Memory B cell (primary cell): ENCODE data around the gene TMEM14A.

Source experiments
- ATAC-seq: fragments of 150-1000 bp; cut with Tn5 transposase; 2 replicates; pipeline ENCODE4 v1.10.0; 2021; ENCODE audit warnings: low read depth, mild to moderate bottlenecking, moderate library complexity
- DNase-seq, 2 donors: peaks; one replicate each; pipeline ENCODE4 v3.0.0; 2022; ENCODE audit warnings: low spot score in 2 of 2
- H3K27ac Mint-ChIP-seq: one replicate; pipeline ENCODE4 v1.8.0; 2022; ENCODE audit warnings: mild to moderate bottlenecking, moderate library complexity, mixed read lengths
- H3K27me3 Mint-ChIP-seq: one replicate; pipeline ENCODE4 v1.8.0; 2022; ENCODE audit warnings: mixed read lengths
- H3K36me3 Mint-ChIP-seq: one replicate; pipeline ENCODE4 v1.8.0; 2022; ENCODE audit warnings: mild to moderate bottlenecking, mixed read lengths
- H3K4me1 Mint-ChIP-seq: one replicate; pipeline ENCODE4 v1.8.0; 2022; ENCODE audit warnings: mixed read lengths
- H3K4me3 Mint-ChIP-seq: one replicate; pipeline ENCODE4 v1.8.0; 2022; ENCODE audit warnings: mild to moderate bottlenecking, moderate library complexity, mixed read lengths
- H3K9me3 Mint-ChIP-seq: one replicate; pipeline ENCODE4 v1.8.0; 2022; ENCODE audit warnings: mixed read lengths

Gene TMEM14A

GRCh38 chr6:52725143-52725534, 54.2 kb downstream of the TMEM14A start:
- Mint-ChIP-seq H3K4me3 (peak overlapping the region; percentile 62), H3K27me3 (peaks cover 1% of the 10 kb centered on the region), H3K9me3 (no peaks in the 10 kb centered on the region), H3K4me1 (peaks cover 9% of the 10 kb centered on the region), H3K36me3 (no peaks in the 10 kb centered on the region), H3K27ac (no peak overlapping the region)
- DNase-seq (no peak), ATAC-seq (no peak)

GRCh38 chr6:52725535-52726192, 54.8 kb downstream of the TMEM14A start:
- H3K4me1 Mint-ChIP-seq: peaks cover 9% of the 10 kb centered on the region
- no peaks in the 10 kb centered on the region for H3K36me3 Mint-ChIP-seq
- DNase-seq: no peak

GRCh38 chr6:52726193-52726542, 55.3 kb downstream of the TMEM14A start:
- ATAC-seq: no peak
- Mint-ChIP-seq H3K27me3 (peaks cover 1% of the 10 kb centered on the region), H3K9me3 (no peaks in the 10 kb centered on the region), H3K4me3 (no peak overlapping the region), H3K4me1 (peaks cover 9% of the 10 kb centered on the region), H3K36me3 (no peaks in the 10 kb centered on the region), H3K27ac (no peak overlapping the region)
- no peak for DNase-seq

More at GRCh38 chr6:52725535-52726192, 54.8 kb downstream of the TMEM14A start:
- H3K27ac Mint-ChIP-seq: no peak overlapping the region
- no peaks in the 10 kb centered on the region for H3K9me3 Mint-ChIP-seq
- peaks cover 1% of the 10 kb centered on the region for H3K27me3 Mint-ChIP-seq
- no peak overlapping the region for H3K4me3 Mint-ChIP-seq
- no peak for ATAC-seq

GRCh38 chr6:52726741-52727535, 56.0 kb downstream of the TMEM14A start:
- Mint-ChIP-seq H3K9me3 (no peaks in the 10 kb centered on the region), H3K4me3 (no peak overlapping the region), H3K36me3 (no peaks in the 10 kb centered on the region), H3K27me3 (no peaks in the 10 kb centered on the region), H3K4me1 (peaks cover 9% of the 10 kb centered on the region), H3K27ac (no peak overlapping the region)
- DNase-seq: no peak
- no peak for ATAC-seq

GRCh38 chr6:52727908-52728307, 57.0 kb downstream of the TMEM14A start:
- Mint-ChIP-seq H3K9me3 (no peaks in the 10 kb centered on the region), H3K27me3 (no peaks in the 10 kb centered on the region), H3K4me1 (peaks cover 9% of the 10 kb centered on the region), H3K27ac (no peak overlapping the region), H3K36me3 (no peaks in the 10 kb centered on the region), H3K4me3 (no peak overlapping the region)
- no peak for DNase-seq
- ATAC-seq: no peak

GRCh38 chr6:52728394-52728793, 57.5 kb downstream of the TMEM14A start:
- no peak overlapping the region for H3K4me3 Mint-ChIP-seq
- H3K9me3 Mint-ChIP-seq: no peaks in the 10 kb centered on the region
- H3K4me1 Mint-ChIP-seq: peaks cover 9% of the 10 kb centered on the region
- ATAC-seq (no peak), DNase-seq (no peak)
- no peaks in the 10 kb centered on the region for H3K36me3 Mint-ChIP-seq
- no peak overlapping the region for H3K27ac Mint-ChIP-seq
- no peaks in the 10 kb centered on the region for H3K27me3 Mint-ChIP-seq

- H3K27ac Mint-ChIP-seq: no peak overlapping the region
- no peak overlapping the region for H3K4me3 Mint-ChIP-seq
- DNase-seq: no peak
- H3K4me1 Mint-ChIP-seq: peaks cover 5% of the 10 kb centered on the region
- no peaks in the 10 kb centered on the region for H3K9me3 Mint-ChIP-seq
- H3K36me3 Mint-ChIP-seq: no peaks in the 10 kb centered on the region
- no peaks in the 10 kb centered on the region for H3K27me3 Mint-ChIP-seq
- no peak for ATAC-seq
These were observed 58.7 kb downstream of the TMEM14A start for GRCh38 chr6:52729576-52729975.

- Mint-ChIP-seq H3K27ac (no peak overlapping the region), H3K9me3 (no peaks in the 10 kb centered on the region), H3K27me3 (no peaks in the 10 kb centered on the region), H3K36me3 (no peaks in the 10 kb centered on the region), H3K4me1 (no peaks in the 10 kb centered on the region), H3K4me3 (no peak overlapping the region)
- ATAC-seq: no peak
- DNase-seq: no peak
These were observed 60.8 kb downstream of the TMEM14A start for GRCh38 chr6:52731719-52732118.

- Mint-ChIP-seq H3K36me3 (no peaks in the 10 kb centered on the region), H3K4me3 (no peak overlapping the region), H3K4me1 (no peaks in the 10 kb centered on the region), H3K9me3 (no peaks in the 10 kb centered on the region), H3K27me3 (peaks cover 1% of the 10 kb centered on the region), H3K27ac (no peak overlapping the region)
- ATAC-seq (no peak), DNase-seq (no peak)
These were observed 62.3 kb downstream of the TMEM14A start for GRCh38 chr6:52733172-52733571.

- no peak for ATAC-seq
- Mint-ChIP-seq H3K9me3 (no peaks in the 10 kb centered on the region), H3K27ac (no peak overlapping the region), H3K4me1 (no peaks in the 10 kb centered on the region), H3K36me3 (no peaks in the 10 kb centered on the region), H3K27me3 (peaks cover 2% of the 10 kb centered on the region), H3K4me3 (no peak overlapping the region)
- no peak for DNase-seq
These were observed 63.2 kb downstream of the TMEM14A start for GRCh38 chr6:52734072-52734471.

- Mint-ChIP-seq H3K27me3 (peaks cover 2% of the 10 kb centered on the region), H3K9me3 (peaks cover 4% of the 10 kb centered on the region), H3K27ac (no peak overlapping the region), H3K4me3 (no peak overlapping the region), H3K4me1 (peaks cover 3% of the 10 kb centered on the region), H3K36me3 (peaks cover 2% of the 10 kb centered on the region)
- ATAC-seq (no peak), DNase-seq (no peak)
These were observed 64.2 kb downstream of the TMEM14A start for GRCh38 chr6:52735071-52735470.

GRCh38 chr6:52736145-52736544, 65.2 kb downstream of the TMEM14A start:
- H3K9me3 Mint-ChIP-seq: peaks cover 7% of the 10 kb centered on the region

More at GRCh38 chr6:52736145-52736544, 65.2 kb downstream of the TMEM14A start:
- H3K27ac Mint-ChIP-seq: no peak overlapping the region
- peaks cover 2% of the 10 kb centered on the region for H3K27me3 Mint-ChIP-seq
- H3K36me3 Mint-ChIP-seq: peaks cover 3% of the 10 kb centered on the region
- DNase-seq: no peak
- H3K4me1 Mint-ChIP-seq: peaks cover 3% of the 10 kb centered on the region
- ATAC-seq: no peak
- no peak overlapping the region for H3K4me3 Mint-ChIP-seq
